Measurements from ENCODE around the gene EFNA5.

Gene EFNA5

DNA sequence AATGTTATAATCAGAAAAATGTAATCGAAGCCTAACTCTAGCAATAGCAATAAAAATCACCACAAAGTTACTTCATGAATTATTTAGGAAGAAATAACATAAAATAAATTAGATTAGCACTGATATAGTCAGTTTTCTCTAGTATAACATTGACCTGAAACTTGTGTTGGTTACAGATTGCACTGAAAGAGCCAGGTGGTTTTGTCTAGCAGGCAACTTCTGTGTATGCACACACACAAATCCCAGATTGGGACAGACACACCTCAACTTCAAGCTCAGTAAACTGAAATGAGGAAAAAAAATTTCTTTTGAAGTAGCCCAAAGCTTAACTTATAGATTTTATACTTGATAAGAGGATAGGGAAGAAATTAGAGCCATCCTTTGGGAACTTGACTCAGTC, 129.3 kb downstream of the EFNA5 start:
- no peak for DNase-seq

DNA sequence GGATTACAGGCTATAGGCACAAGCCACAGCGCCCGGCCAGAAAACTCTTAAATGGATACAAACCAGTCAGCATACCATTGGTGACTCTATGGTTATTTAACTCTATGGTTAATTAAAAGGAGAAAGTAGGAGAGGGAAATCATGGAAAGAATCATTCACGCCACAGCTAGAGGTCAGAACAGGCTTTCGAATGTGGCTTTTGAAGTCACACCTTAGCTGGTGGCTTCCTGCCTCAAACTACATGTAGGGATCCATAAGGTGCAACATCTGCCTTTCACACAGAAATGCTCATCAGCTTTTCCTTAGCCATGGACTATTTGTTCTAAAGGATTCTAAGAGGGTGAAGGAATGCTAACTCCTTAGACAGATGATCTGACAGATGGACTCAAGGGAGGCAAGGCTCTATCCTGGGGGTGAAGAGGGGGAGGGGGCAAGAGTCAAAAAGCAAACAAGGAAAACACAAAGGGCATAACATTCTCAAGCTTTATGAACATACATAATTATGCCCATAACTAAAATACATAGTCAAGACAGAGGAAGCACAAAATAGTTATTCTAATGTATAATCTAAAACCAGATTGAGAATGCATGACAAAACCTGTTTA, 130.9 kb downstream of the EFNA5 start:
- DNase-seq: no peak

DNA sequence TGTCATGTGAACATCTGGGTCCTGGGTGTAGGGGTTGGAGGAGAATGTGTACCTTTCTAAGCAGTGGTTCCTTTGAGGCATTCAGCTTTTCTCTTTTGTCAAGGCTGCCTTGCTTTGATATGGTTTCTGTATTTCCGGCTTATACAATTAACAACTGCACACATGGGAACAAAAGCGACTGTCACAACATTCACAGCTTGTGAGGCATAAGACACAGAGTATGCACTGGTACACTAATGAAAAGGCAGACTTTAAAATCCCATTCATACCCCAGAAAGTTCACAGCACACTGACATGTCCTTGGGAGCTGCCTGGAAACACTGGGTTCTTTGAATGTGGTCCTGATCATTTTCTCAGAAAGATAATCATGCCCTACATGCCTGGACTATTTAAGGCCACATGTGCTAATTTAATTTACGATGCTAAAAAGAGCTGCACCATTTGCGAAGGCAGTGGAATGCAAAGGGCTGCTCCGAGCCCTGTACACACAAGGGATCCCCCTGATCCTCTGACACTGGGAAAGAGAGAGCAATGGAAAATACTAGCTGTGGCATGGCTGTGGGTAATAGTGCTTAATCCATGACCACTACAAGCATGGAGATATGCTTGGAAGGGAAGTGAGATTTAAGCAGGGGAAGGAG, 131.8 kb downstream of the EFNA5 start:
- no peak for DNase-seq

DNA sequence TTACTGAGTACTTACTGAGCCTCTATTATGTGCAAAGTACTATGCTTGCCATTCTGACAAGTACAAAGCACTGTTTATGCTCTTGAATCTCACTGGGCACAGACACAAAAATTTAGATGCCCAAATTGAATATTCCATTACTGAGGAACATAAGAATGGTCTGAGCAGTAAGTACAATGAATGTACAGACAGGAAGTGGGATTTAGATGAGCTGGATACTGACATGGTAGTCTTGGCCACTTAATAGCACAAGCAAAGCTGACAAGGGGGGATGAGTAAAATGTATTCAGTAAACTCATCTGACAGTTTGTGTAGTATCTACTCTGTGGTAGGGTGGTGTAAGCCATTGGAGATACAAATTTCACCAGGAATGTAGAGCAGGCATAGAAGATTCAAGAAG, 132.4 kb downstream of the EFNA5 start:
- DNase-seq: no peak

DNA sequence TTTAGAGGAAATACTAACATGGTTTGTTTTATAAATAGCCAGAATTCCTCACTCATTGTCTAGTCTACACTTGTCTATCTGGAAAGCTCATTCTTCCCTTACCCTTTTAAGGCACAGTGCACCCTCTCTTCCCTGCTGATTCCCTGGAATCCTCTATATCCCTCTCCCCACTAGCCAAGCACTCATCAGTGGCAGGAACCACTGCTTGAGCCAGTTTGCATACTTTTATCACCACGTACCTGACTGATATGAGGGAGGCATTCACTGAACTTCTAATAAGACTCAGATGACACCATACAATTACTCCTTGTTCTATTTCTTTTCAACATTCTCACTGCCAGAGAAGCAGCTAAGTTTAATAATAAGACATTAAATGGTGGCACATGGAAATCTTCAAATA, 134.9 kb downstream of the EFNA5 start:
- no peak for DNase-seq

DNA sequence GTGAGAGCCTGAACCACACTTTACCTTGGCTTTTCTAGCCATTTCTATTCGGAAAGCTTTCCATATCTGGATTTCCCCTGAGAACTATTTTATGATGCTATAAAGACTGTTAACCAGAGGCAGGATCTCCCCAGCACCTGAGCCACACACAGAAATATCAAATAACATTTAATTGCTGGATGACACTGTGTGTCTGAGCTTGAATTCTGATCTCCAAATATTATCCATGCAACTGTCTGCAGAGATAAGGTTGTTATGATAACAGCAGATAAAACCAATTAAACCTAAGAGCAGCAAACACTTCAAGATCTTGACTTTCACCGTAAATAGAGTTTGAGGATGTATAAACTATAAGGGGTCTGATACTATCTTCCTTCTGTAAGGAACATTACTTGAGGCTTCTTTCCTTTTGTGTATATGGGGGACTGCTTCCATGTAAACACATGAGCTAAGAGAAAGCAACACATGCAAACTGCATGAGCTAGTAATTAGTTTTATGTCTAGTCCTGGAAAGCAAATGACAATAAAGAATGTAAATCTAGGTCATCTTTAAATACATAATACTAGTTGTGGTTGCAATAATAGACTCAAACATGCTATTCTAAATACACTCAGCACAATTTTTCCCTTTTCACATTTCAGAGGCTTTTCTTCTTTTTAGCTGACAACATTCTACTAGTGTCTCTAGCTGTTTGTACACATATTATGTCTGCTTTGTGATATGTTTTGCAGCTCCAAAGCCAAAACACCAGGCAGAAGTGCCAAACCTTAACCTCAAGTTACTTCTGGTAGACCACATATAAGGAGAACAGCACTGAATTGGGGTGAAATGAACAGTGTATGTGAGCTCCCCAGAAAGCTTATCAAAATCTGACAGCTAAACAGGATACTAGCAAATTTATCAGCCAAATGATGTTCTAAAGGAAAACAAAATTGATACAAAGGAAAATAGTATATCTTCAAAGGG, 136.5 kb downstream of the EFNA5 start:
- DNase-seq: no peak

DNA sequence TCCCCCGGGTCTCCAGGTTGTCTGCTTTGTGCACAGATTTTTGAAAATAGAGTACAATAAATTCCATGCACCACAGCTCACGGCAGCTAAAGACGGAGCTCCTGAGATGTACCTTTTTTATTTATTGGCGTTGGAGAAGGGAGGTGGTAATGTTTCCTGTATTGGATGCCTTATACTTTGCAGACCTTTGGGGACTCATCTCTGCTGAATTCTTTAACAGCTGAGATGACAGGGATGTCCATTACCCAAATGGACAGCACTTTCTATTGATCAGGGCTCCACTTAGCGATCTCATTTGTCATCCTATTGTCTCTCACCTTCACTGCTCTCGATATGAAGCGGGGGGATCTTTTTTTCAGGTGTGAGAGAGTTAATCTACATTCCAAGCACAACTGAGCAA, 137.8 kb downstream of the EFNA5 start:
- DNase-seq: no peak

DNA sequence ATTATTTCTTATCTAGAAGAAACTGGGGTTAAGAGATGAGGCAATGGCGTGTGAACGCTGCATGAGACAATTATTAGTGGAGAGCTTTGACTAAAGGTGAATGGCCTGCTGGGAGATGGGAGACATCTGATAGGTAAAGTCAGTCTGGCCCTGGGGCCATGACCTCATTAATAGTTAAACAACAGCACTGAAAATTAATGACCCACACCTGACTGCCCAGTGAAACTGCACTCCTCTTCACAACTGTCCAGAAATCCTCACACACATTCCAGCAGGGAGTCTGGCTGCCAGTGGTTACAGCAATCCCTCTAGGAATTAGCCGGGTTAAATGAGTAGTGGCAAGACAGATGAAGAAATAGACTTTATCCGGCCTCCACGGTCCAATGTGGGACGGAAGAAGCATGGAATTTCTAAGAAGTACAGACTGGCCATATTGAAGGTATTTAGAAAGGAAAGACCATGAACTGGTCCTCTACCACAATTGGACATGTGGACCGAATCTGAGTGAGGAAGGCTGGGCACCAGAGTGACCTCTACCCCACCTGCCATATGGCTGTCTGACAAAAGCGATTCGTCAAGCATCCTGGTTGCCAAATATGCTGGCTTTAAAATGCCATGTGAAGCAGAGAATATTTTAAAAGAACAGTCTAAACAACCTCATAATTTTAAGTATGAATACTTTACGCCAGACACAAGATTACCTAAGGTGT, 138.4 kb downstream of the EFNA5 start:
- no peak for DNase-seq

DNA sequence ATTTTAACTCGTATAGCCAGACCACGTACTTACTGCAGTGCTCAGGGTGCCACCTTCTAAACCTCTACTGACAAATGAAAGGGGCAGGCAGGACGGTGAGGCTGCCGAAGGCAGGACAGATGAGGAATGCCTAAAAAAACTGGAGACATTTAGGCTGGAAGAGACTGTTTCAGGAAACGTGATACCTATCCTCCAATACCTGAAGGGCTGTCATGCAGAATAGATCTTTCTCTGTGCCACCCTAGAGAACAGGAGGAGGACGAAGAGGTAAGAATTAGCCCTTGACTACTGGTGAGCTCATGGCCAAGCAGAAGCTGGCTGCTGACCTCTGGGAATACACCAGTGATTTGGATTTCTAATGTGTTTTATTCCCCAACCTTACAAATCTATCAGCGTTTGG, 139.4 kb downstream of the EFNA5 start:
- no peak for DNase-seq

DNA sequence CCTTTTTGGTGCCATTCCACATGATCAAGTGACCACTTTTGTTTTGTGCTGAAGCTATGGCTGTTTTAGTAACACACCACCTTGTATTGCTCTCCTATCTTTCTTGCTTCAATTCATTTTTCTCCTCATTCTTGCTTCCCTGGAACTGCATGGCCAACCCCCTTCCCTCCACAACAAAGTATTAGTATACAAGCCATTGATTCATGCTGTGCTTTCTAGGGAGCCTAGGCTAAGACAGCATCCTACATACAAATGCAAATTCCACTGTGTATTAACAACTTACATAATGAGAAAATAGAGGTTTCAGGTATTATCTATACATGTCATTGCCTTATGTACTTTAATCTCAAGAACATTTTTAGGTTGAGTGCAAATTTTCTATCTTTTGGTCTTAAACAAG, 141.1 kb downstream of the EFNA5 start:
- DNase-seq: no peak

DNA sequence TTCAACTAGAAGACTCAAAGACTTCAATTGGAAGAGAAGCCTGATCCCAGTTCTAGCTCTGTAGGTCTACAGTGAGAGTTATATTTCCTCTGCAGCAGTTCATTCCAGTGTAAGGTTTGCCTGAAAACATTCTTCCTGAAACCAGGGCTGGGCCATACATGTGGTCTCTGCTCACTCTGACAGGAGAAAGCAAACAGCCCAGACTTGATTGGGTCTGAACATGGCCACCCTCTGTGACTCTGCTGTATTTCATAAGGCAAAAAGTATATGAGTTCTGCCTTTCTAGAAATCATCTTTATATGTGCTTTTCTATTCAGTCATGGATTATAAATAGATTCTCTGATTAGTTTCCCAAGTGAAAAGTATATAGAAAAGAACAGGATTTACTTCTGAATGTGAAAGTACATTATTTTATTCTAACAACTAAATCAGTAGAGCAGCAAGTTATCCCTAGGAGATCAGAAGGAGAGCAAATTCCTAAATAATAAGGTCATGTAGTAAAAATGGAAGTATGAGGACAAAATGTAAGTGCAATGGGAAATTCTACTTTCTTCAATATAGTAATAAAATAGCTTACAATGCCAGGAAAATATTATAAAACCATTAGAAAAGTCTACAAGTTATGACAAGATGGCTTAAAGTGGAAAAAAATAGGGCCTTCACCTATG, 144.3 kb downstream of the EFNA5 start:
- no peak for DNase-seq

DNA sequence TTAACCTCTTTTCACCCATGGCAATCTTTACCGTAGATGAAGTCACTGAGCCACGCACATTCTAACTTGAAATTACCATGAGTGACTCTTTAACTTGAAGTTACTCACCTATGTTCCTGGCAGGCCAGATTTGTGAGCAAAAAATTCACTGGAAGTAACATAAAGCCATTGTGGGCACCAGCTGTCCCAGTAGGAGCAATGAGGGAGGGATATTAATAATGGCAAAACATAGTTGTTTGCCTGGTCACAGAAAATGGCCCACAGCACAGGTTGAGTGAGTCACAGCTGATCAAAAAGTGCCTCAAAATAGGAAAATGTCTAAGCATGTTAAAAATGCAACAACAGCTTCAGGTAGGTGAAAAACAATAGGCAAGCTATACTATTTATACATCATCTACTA, 146.6 kb downstream of the EFNA5 start:
- DNase-seq: no peak

DNA sequence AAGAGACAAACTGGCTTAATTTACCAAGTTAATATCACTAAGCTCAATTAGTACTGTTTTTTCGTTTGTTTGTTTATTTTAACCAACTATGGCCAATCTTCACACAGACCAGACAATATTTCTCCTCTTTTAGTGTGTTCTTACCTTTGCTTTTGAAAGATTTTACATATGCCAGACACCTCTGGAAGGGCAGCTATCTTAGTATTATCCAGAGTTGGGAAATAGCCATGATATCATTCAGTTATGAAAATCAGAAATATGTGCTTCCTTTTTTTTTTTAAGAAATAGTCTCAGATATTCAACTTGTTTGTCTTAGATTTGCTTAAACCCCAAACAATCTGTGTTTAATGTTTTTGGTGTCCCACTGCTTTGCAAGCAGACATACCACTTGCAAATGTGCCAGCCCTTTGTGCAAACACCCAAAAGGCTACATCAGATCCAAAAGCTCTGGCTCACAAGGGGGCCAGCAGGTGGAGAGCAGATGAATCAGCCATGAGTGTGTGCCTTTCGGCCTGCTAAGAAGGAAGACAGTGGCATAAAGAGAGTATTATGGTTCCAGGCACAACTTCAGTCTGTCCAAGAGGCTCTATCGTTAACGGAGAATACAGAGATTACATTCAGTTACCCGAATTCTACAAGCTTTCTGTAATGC, 147.6 kb downstream of the EFNA5 start:
- DNase-seq: no peak

DNA sequence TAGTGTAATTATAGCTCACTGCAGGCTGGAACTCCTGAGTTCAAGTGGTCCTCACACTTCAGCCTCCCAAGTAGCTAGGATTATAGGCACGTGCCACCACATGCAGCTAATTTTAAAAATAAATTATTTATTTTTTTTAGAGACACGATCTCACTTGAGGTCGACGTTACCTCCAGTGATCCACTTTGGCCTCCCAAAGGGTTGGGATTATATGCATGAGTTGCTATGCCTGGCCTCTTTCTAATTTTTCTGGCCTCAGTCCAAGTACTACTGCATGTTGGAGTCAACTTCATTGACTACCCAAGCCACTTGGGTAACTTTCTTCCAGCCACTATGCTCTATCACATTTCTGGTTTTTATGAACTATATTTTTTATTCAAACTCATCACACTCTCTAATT, 148.3 kb downstream of the EFNA5 start:
- no peak for DNase-seq

DNA sequence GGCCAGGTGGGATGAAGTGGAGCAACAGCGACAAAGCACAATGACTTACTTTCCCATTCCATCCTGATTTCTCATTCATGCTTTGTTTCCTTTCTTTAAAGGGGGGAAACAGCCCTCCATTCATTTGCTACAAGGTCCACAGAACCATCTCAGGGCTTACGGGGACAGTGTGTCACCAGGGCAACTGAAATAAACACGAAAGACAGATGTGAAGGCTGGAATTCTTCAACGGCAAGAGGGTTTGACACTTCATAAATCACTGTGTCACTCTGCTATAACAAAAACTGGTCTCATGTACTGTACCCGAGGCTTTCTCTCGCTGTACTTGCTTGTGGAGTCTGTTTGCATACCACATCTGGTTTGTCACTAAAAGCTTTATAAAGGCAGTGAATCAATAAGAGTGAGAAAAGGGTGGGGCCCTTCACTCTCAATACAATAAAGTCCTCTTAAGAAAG, 150.8 kb downstream of the EFNA5 start:
- DNase-seq: no peak

DNA sequence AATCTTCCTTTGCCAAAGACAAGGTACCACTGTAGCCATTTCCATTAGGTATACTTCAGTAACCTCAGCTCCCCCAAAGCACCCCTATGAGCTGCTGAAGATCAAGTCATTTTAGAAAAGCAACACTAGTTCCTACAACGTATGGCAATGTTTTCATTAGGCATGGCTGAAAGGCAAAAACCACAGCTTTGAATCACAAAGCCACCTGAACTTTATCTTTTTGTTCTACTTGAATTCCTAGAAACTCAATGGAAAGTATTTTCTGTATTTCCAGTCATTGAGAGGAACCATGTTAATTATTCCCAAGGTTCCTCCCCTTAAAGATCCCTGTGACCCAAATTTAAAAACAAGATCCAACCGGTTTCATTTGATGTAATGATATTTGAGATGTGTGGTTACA, 152.1 kb downstream of the EFNA5 start:
- DNase-seq: no peak

DNA sequence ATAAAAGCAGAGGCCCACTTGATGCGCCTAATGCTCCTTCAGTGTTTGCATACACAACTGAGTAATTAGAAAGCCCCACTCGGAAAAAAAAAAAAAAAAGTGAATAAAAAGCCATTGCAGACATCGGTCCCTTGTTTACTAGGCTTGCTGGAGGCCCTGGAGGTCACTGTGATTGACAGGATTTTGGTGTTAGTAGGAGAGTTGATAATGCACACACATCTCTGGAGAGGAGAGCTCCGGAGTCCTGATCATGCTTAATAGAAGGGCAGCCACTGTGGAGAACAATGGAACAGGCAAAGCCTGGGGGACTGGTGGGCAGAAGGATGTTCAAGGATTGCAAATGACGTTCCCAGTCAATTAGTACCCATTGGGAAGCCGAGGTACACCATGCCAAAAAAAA, 152.5 kb downstream of the EFNA5 start:
- DNase-seq: no peak

DNA sequence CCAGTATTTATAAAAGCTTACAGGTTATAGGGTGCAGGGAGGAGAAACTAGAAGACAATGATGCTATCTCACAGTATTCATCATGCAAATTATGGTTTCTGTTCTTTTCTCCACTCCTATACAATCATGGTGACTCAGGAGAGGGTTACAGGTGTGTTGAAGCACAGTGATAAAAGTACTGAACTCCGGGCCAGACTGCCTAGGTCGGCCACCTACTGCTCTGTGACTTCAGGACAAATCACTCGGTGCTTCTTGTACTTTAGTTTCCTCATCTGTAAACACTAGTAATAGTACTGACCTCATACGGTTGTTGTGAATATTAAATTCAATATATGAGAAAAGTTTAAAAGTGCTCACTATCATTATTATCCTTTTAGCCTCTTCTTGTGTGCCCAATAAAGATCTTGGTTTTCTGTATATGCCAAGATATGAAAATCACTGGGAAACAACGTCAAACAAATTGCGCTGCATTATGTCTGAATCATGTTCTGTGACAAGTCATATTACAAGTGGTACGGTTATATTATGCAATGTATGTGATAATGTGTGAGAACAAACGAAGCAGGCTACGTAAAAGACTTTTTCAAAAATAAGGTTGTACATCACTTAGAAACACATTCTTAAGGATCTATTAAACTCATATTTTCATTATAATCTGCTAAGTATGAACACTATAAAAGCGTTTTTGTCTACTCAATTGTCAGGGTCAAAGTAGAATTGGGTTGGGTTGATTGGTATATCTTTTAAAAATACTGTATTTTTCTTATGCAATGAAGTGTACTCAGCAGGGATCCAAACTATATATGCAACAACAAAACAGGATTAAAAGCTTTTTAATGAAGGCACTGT, 153.3 kb downstream of the EFNA5 start:
- no peak for DNase-seq

DNA sequence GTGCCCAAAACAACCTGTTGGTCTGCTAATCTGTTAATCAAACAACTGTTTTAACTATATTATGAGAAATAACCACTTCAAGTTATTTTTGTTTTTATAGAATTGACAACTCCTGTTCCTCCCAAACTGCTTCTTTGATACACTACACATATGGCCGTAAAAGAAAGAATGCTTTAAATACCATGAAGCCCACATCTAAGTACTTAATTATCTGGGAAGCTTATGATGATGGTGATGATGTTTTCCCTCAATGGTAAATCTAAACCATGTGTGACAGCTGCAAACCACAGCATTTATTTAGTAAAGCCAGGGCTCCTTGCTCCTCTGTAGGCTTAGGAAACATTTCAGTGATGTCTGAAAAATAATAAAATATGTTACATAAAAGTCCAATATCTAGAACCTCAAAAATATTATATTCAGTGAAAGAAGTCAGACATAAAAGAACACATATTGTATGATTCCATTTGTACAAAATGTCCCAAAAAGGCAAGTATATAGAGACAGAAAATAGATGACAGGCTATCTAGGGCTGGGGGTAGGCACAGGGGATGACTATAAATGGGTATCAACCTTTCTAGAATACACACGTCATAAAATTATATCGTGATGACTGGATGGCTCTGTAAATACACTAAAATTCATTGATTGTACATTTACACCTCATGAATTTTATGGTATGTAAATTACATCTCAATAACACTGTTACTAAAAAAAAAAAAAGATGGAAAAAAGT, 154.1 kb downstream of the EFNA5 start:
- DNase-seq: no peak

DNA sequence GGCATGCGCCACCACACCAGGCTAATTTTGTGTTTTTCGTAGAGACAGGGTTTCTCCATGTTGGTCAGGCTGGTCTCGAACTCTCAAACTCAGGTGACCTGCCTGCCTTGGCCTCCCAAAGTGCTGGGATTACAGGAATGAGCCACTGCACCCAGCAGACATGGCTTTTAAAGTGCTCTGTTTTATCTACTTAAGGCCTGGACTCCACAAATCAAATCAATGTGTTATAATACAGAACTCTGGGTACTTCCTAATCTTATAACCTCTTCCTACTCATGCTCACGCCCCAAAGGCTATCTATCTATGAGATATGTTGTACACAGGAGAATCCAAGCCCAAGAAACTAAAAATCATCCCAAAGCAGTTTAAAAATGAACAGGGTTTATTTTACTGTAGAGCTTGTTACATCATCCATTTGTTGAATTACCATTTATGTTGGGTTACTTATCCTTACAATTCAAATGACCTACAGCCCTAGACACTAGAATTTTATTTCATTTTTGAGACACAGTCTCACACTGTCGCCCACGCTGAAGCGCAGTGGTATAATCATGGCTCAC, 155.1 kb downstream of the EFNA5 start:
- no peak for DNase-seq

Data from NCI-H2107 (cell line).